Measurements from ENCODE around the gene MKNK1. TPM values are rescaled to one million over a fixed set of nuclear protein-coding genes. Genes with fewer than 3 reads are reported as not detected.

The MKNK1 gene
- total and polyA plus RNA-seq, 2 of the 8 experiments (the other 6 are each of a cell fraction or from before 2014, with no cell fraction given): 13.9 to 21.5 TPM

- TF ChIP-seq CHD7 (IDR thresholded peaks at IDR 0.05; ENCODE audit: insufficient replicate concordance, low read length) (no peak), ATF3 (IDR thresholded peaks at IDR 0.05; ENCODE audit: insufficient read depth, low read depth, low read length) (no peak), EZH2 (IDR thresholded peaks at IDR 0.05; ENCODE audit: low read depth, low read length, severe bottlenecking) (no peak), RBBP5 (IDR thresholded peaks at IDR 0.05; ENCODE audit: borderline replicate concordance, low read depth, low read length) (no peak), BRCA1 (IDR thresholded peaks at IDR 0.05; ENCODE audit: low read depth, low read length) (no peak), FOSL1 (IDR thresholded peaks at IDR 0.05; ENCODE audit: insufficient read depth, low read depth, low read length) (no peak), GTF2F1 (IDR thresholded peaks at IDR 0.05; ENCODE audit: borderline replicate concordance, low read depth, low read length) (no peak)
These were observed 31.1 kb upstream of the MKNK1 start (continued) for GRCh38 chr1:46635205-46635604.

Data from H1 (cell line).